Type B pancreatic cell (in vitro differentiated cells): ENCODE results near the gene TMEM250. TPM values are rescaled to one million over a fixed set of nuclear protein-coding genes. Genes with fewer than 3 reads are reported as not detected.
A peak's percentile ranks its signal among the peaks of the same experiment; 100 is the strongest.

Experiments
- DNase-seq: peaks from one replicate; pipeline ENCODE4 v3.0.0; 2021; ENCODE audit warnings: mixed read lengths; ENCODE audit not compliant: unreplicated experiment; ENCODE audit errors: extremely low spot score
- H3K27ac Mint-ChIP-seq: 2 replicates; pipeline ENCODE4 v1.8.0; 2021; ENCODE audit warnings: mild to moderate bottlenecking, mixed read lengths
- H3K27me3 Mint-ChIP-seq: 2 replicates; pipeline ENCODE4 v1.8.0; 2021; ENCODE audit warnings: mixed read lengths
- H3K36me3 Mint-ChIP-seq: 2 replicates; pipeline ENCODE4 v1.8.0; 2021; ENCODE audit warnings: mixed read lengths
- H3K4me1 Mint-ChIP-seq: one replicate; pipeline ENCODE4 v1.8.0; 2021; ENCODE audit warnings: mixed read lengths; ENCODE audit not compliant: unreplicated experiment
- H3K4me3 Mint-ChIP-seq: 2 replicates; pipeline ENCODE4 v1.8.0; 2021; ENCODE audit warnings: mild to moderate bottlenecking, mixed read lengths
- H3K9me3 Mint-ChIP-seq: 2 replicates; pipeline ENCODE4 v1.8.0; 2021; ENCODE audit warnings: mixed read lengths
- total RNA-seq: library from RNA; stranded (reverse); gene quantifications from 2 replicates; pipeline ENCODE4 v1.2.1, GENCODE V29; 2021; ENCODE audit warnings: low replicate concordance
- TF ChIP-seq, protein P1 (sequence below): fragments of 200-600 bp; sonication (generic); conservative IDR thresholded peaks from 2 replicates; pipeline ENCODE4 v1.5.0; 2021; ENCODE audit warnings: antibody characterized with exemption, mild to moderate bottlenecking

Gene TMEM250
- total RNA-seq, 1 donor from 2014 or later, result 37.9 TPM

DNA sequence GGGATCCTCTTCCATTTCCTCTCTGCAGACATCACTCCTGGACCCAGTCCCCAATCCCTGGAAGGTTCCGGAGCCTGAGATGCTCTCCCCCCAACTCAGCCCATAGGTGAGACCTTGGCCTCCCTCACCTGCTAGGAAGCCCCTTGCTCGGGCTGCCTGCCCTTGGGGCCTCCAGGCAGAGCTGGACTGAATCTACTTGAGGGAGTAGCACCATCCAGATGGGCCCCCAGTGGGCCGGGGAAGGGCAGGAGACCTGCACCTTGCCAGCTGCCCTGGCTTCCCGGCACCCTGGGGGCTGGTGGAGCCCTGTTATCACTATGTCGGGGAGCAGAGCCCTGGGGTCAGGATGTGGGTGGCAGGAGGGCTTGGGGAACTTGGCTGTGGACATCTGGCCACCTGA, 26.9 kb upstream of the TMEM250 start:
- Mint-ChIP-seq H3K4me1 (no peaks in the 10 kb centered on the region), H3K36me3 (no peaks in the 10 kb centered on the region), H3K9me3 (no peaks in the 10 kb centered on the region), H3K27me3 (no peaks in the 10 kb centered on the region), H3K27ac (no peak overlapping the region), H3K4me3 (no peak overlapping the region)
- DNase-seq, result no peak
- TF ChIP-seq, protein P1, sequence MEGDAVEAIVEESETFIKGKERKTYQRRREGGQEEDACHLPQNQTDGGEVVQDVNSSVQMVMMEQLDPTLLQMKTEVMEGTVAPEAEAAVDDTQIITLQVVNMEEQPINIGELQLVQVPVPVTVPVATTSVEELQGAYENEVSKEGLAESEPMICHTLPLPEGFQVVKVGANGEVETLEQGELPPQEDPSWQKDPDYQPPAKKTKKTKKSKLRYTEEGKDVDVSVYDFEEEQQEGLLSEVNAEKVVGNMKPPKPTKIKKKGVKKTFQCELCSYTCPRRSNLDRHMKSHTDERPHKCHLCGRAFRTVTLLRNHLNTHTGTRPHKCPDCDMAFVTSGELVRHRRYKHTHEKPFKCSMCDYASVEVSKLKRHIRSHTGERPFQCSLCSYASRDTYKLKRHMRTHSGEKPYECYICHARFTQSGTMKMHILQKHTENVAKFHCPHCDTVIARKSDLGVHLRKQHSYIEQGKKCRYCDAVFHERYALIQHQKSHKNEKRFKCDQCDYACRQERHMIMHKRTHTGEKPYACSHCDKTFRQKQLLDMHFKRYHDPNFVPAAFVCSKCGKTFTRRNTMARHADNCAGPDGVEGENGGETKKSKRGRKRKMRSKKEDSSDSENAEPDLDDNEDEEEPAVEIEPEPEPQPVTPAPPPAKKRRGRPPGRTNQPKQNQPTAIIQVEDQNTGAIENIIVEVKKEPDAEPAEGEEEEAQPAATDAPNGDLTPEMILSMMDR, result no peak

DNA sequence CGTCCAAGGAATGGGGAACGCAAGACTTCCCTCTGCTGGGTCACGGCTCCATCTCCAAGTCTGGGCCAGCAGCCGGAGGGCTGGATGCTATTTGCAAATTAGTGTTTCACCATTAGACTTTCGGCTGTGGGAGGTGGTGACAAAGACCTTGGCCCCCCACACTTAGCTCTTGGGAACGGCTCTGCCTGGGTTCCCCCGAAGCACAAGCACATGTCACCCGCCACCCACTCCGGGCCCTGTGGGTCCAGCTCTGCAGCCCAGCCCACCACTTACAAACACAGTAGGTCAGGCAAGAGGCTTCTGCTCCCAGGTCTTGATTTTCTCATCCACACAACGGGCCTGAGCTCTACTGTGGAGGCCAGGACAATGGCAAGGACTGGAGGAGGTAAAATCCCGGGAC, 25.8 kb upstream of the TMEM250 start:
- TF ChIP-seq, protein P1, result no peak
- Mint-ChIP-seq H3K27ac (no peak overlapping the region), H3K27me3 (no peaks in the 10 kb centered on the region), H3K4me1 (no peaks in the 10 kb centered on the region), H3K36me3 (no peaks in the 10 kb centered on the region), H3K4me3 (no peak overlapping the region), H3K9me3 (no peaks in the 10 kb centered on the region)
- DNase-seq, result no peak

DNA sequence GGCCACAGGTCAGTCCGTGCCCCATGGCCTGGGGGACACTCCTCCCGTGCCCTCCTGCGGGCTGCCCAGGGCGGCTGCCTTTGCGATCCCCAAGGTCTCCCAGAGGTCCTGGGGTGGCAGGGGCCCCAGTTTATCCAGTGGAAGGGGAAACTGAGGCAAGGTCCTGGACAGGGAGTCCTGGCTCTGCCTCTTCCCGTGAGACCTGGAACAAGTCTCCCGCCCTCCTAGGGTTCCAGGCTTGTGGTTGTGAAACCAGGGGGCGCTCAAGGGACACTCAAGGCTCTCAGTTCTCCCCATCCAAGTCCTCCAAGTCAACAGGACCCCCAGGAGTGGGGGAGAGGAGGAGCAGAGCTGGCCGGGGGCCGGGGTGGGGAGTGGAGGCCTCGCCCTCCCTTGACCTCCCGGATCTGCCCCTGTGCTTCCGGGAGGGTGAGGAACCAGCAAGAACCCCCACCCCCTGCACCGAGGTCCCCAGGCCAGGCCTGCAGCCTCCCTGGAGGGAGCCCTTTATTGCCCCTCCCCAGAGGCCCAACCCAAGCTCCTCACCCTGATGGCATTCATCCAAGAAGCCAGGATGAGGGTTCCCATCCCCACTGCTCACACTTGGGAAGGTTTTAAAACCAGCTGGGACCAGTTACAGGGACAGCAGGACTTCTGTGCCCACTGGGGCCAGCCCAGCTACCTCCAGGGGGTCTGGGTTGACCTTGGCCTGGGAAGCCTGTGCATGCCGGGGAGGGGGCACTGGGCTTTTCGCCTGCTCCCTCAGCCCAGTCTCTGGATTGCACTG, 24.7 kb upstream of the TMEM250 start:
- no peak for DNase-seq
- no peaks in the 10 kb centered on the region for H3K9me3 Mint-ChIP-seq
- H3K27ac Mint-ChIP-seq, result no peak overlapping the region
- H3K36me3 Mint-ChIP-seq, result no peaks in the 10 kb centered on the region
- H3K4me3 Mint-ChIP-seq, result no peak overlapping the region
- H3K27me3 Mint-ChIP-seq, result peaks cover 2% of the 10 kb centered on the region
- peaks cover 3% of the 10 kb centered on the region for H3K4me1 Mint-ChIP-seq
- TF ChIP-seq, protein P1, result peak; percentile 61

DNA sequence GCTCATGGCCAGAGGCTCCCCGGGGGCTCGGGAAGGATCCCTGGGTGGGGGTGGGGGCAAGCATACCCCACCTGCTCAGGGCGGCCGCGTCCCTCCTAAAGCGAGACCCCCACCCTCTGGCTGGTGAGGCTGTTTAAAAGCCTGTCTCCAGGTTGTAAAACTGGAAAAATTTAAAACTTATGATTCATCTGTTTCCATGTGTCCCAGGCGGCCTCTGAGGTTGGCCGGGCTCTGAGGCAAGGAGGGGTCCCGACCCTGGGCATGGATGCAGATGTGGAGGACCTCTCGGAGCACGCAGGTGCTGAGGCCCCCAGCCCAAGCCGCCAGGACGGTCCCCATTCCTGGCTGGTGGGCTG, 24.2 kb upstream of the TMEM250 start:
- Mint-ChIP-seq H3K36me3 (no peaks in the 10 kb centered on the region), H3K27ac (no peak overlapping the region), H3K27me3 (peaks cover 2% of the 10 kb centered on the region), H3K9me3 (no peaks in the 10 kb centered on the region), H3K4me3 (no peak overlapping the region), H3K4me1 (peaks cover 3% of the 10 kb centered on the region)
- DNase-seq, result no peak
- TF ChIP-seq, protein P1, result no peak

DNA sequence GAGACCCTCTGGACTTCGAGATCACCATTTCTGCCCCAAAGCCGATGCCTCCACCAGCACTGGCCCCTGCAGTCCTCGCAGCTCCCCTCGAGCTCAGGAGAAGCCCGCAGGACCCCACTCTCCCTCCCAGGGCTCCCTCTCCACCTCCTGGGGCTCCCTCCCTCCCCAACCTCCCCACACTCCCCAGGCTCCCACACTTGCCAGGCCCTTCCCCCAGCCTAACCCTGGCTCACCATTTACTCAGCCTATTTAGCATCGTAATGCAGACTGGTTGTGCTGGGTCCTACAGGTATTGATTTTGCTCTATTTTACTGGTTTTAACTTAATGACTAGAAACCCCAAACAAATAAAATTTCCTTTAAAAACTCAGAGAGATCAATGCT, 23.7 kb upstream of the TMEM250 start:
- DNase-seq, result no peak
- Mint-ChIP-seq H3K36me3 (no peaks in the 10 kb centered on the region), H3K9me3 (no peaks in the 10 kb centered on the region)

More for the DNA sequence above, 23.7 kb upstream of the TMEM250 start:
- Mint-ChIP-seq H3K27ac (no peak overlapping the region), H3K4me1 (peaks cover 3% of the 10 kb centered on the region), H3K27me3 (peaks cover 2% of the 10 kb centered on the region), H3K4me3 (no peak overlapping the region)
- TF ChIP-seq, protein P1, result no peak
